Prostate gland (tissue), 2 donors: ENCODE data around the gene DMAC2L.

Experiments
- CTCF ChIP-seq, 4 experiments: fragments of 200-600 bp in 2 of 4; fragments of 450-650 bp in 2 of 4; sonication (generic) in 2 of 4; IDR thresholded peaks; 1 replicate in 3 of 4; 2 replicates in 1 of 4; pipeline ENCODE4 v1.5.1; 2016 to 2019; ENCODE audit warnings: antibody characterized with exemption in 4 of 4, mild to moderate bottlenecking in 2 of 4, moderate library complexity in 2 of 4
- POLR2A ChIP-seq: fragments of 450-650 bp; IDR thresholded peaks from one replicate; pipeline ENCODE4 v1.6.1; 2016; ENCODE audit warnings: antibody characterized with exemption, mild to moderate bottlenecking

- TF ChIP-seq CTCF (IDR thresholded peaks at IDR 0.05) (no peak), POLR2A (no peak)
Observed at GRCh38 chr14:50301914-50302313, 10.2 kb upstream of the DMAC2L start.
